ENCODE data around the gene CEP97.

GRCh38 chr3:101676765-101677435, 47.5 kb upstream of the CEP97 start, which contains the start of gene ZBTB11:
- TF ChIP-seq CTCF (IDR thresholded peaks at IDR 0.05) (peak; percentile 69), ZFX (IDR thresholded peaks at IDR 0.05; ENCODE audit: borderline replicate concordance) (no peak)
